ENCODE results near the gene CD2.
A peak's percentile ranks its signal among the peaks of the same experiment; 100 is the strongest.
"Not testable (repeated sequence)": the region's sequence is repeated elsewhere in the genome, so short reads cannot be mapped to it uniquely, and the experiment has no call there.

Gene CD2

GRCh38 chr1:116739371-116740012 is 14.7 kb upstream of the CD2 start:
- H3K27me3 Mint-ChIP-seq: no peaks in the 10 kb centered on the region
- peaks cover 34 to 45% of the 10 kb centered on the region in 2 donors for H3K4me1 Mint-ChIP-seq

GRCh38 chr1:116740296-116740695 is 13.9 kb upstream of the CD2 start:
- H3K4me3 Mint-ChIP-seq: no peak overlapping the region
- DNase-seq: no peak
- no peak for ATAC-seq (replicated peaks)
- peak overlapping the region; percentile 42 for H3K27ac Mint-ChIP-seq
- H3K36me3 Mint-ChIP-seq: peaks cover 15 to 17% of the 10 kb centered on the region in 2 donors
- no peaks in the 10 kb centered on the region for H3K27me3 Mint-ChIP-seq
- peaks cover 18 to 24% of the 10 kb centered on the region in 2 donors for H3K9me3 Mint-ChIP-seq
- H3K4me1 Mint-ChIP-seq: peaks cover 34 to 45% of the 10 kb centered on the region in 2 donors

More at GRCh38 chr1:116739371-116740012, 14.7 kb upstream of the CD2 start:
- Mint-ChIP-seq H3K27ac (peak overlapping the region; percentile 76), H3K4me3 (no peak overlapping the region), H3K9me3 (peaks cover 11 to 18% of the 10 kb centered on the region in 2 donors), H3K36me3 (peaks cover 12% of the 10 kb centered on the region in 2 donors)
- DNase-seq: no peak
- ATAC-seq (replicated peaks): no peak

DNA sequence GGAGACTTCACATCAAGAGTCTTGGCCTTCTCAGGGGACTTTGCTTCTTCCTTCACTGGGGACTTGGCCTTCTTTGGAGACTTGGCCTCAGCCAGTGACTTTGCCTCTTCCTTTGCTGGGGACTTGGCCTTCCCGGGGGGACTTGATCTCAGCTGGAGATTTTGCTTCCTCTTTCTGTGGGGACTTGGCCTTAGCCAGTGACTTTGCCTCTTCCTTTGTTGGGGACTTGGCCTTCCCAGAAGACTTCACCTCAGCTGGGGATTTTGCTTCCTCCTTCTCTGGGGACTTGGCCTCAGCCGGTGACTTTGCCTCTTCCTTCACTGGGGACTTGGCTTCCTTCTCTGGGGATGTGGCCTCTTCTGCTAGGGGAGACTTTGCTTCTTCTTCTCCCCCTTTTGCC is 13.5 kb upstream of the CD2 start:
- Mint-ChIP-seq H3K4me3 (no peak overlapping the region), H3K4me1 (peaks cover 34 to 45% of the 10 kb centered on the region in 2 donors), H3K27me3 (no peaks in the 10 kb centered on the region), H3K27ac (no peak overlapping the region), H3K9me3 (peaks cover 21 to 29% of the 10 kb centered on the region in 2 donors), H3K36me3 (peaks cover 15 to 17% of the 10 kb centered on the region in 2 donors)
- ATAC-seq (replicated peaks) (no peak), DNase-seq (no peak)

GRCh38 chr1:116741836-116742565 is 12.2 kb upstream of the CD2 start:
- H3K9me3 Mint-ChIP-seq: peaks cover 26 to 33% of the 10 kb centered on the region in 2 donors
- peaks cover 34 to 42% of the 10 kb centered on the region in 2 donors for H3K4me1 Mint-ChIP-seq

DNA sequence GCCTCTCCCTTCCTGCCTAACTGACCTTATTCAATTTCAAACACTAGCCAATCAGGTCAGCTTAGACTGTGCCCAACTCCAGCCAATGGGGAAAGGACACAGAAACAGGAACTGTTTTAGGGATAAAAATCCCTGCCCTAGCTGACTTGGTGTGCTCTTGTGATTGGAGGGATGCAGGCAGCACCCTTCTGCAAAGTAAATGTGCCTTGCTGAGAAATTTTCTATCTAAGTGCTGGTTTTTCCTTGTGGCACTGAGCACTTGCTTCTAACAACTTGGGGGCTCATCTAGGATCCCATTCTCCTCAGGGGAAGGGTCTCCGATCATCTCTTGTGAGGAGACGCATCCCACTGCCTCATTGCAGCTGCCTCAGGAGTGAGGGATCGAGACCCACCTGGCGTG is 10.7 kb upstream of the CD2 start:
- DNase-seq: no peak
- Mint-ChIP-seq H3K27ac (no peak overlapping the region), H3K4me1 (peaks cover 19 to 26% of the 10 kb centered on the region in 2 donors), H3K36me3 (peaks cover 19 to 28% of the 10 kb centered on the region in 2 donors), H3K9me3 (peaks cover 35 to 42% of the 10 kb centered on the region in 2 donors), H3K27me3 (no peaks in the 10 kb centered on the region), H3K4me3 (no peak overlapping the region)
- ATAC-seq (replicated peaks): no peak

More at GRCh38 chr1:116741836-116742565, 12.2 kb upstream of the CD2 start:
- Mint-ChIP-seq H3K27me3 (no peaks in the 10 kb centered on the region), H3K36me3 (peaks cover 15 to 21% of the 10 kb centered on the region in 2 donors), H3K4me3 (no peak overlapping the region), H3K27ac (no peak overlapping the region)
- DNase-seq (no peak), ATAC-seq (replicated peaks) (no peak)

- H3K9me3 Mint-ChIP-seq: peaks cover 37 to 41% of the 10 kb centered on the region in 2 donors
- ATAC-seq (replicated peaks) (no peak), DNase-seq (no peak)
- no peak overlapping the region for H3K27ac Mint-ChIP-seq
- H3K27me3 Mint-ChIP-seq: no peaks in the 10 kb centered on the region
- H3K36me3 Mint-ChIP-seq: peaks cover 17 to 27% of the 10 kb centered on the region in 2 donors
- H3K4me1 Mint-ChIP-seq: no peaks in the 10 kb centered on the region
- H3K4me3 Mint-ChIP-seq: no peak overlapping the region
These were observed 6.0 kb upstream of the CD2 start for GRCh38 chr1:116748272-116748671.

DNA sequence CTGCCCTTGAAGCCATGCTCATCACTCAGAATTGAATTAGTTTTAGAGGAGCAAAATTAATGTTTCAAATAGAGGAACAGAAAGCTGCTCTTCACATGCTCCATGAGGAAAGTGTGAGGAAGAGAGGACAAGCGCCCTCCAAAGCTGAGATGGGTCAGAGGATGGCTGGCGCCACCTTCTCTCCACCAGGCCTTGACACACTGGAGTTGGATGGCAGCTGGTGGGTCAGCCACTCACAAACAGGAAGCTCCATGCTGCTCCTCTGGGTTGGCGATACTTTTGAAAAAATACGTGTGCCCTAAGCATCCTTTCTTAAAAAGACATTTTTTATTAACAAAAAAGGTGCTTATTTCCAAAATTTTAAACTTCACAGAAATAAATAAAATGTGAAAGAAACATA is 3.1 kb upstream of the CD2 start:
- Mint-ChIP-seq H3K27me3 (no peaks in the 10 kb centered on the region), H3K9me3 (peaks cover 19 to 20% of the 10 kb centered on the region in 2 donors), H3K4me1 (peaks cover 0 to 5% of the 10 kb centered on the region in 2 donors), H3K27ac (no peak overlapping the region), H3K36me3 (peaks cover 8 to 14% of the 10 kb centered on the region in 2 donors), H3K4me3 (no peak overlapping the region)
- DNase-seq: no peak
- no peak for ATAC-seq (replicated peaks)

- peaks cover 0 to 5% of the 10 kb centered on the region in 2 donors for H3K4me1 Mint-ChIP-seq
- H3K27me3 Mint-ChIP-seq: no peaks in the 10 kb centered on the region
- H3K36me3 Mint-ChIP-seq: peaks cover 8 to 12% of the 10 kb centered on the region in 2 donors
- ATAC-seq (replicated peaks) (no peak), DNase-seq (no peak)
- no peak overlapping the region for H3K27ac Mint-ChIP-seq
- peaks cover 16 to 18% of the 10 kb centered on the region in 2 donors for H3K9me3 Mint-ChIP-seq
- H3K4me3 Mint-ChIP-seq: no peak overlapping the region
These were observed 2.6 kb upstream of the CD2 start for GRCh38 chr1:116751621-116752020.

- ATAC-seq (replicated peaks) (no peak), DNase-seq (no peak)
- no peak overlapping the region for H3K4me3 Mint-ChIP-seq
- peaks cover 0 to 5% of the 10 kb centered on the region in 2 donors for H3K4me1 Mint-ChIP-seq
- no peak overlapping the region for H3K27ac Mint-ChIP-seq
- H3K36me3 Mint-ChIP-seq: peaks cover 4 to 6% of the 10 kb centered on the region in 2 donors
- H3K27me3 Mint-ChIP-seq: no peaks in the 10 kb centered on the region
- H3K9me3 Mint-ChIP-seq: peaks cover 8% of the 10 kb centered on the region in 2 donors
These were observed 918 bp upstream of the CD2 start for GRCh38 chr1:116753312-116753711.

DNA sequence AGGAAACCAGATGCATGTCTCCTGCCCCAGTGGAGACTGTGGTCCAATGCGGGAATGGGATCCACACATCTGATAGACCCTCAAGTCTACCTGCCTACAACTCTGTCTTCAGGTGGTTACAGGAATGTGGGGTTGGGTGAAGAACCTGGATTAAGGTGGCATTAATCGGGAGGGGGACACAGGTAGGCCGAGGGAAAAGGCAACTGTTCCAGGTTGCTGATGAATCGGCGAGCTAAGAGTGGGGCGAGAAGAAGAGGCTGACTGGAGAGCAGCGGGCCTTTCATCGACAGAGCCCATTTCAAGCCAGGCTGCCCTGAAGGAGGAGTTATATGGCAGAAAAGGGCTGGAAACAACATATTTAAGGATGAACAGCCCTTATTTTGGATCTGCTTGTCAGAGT is 836 bp downstream of the CD2 start:
- peaks cover 0 to 5% of the 10 kb centered on the region in 2 donors for H3K4me1 Mint-ChIP-seq
- H3K36me3 Mint-ChIP-seq: peaks cover 0 to 2% of the 10 kb centered on the region in 2 donors
- H3K4me3 Mint-ChIP-seq: no peak overlapping the region
- DNase-seq (no peak), ATAC-seq (replicated peaks) (no peak)
- H3K9me3 Mint-ChIP-seq: peaks cover 0 to 1% of the 10 kb centered on the region in 2 donors
- H3K27me3 Mint-ChIP-seq: no peaks in the 10 kb centered on the region
- no peak overlapping the region for H3K27ac Mint-ChIP-seq

- DNase-seq (no peak), ATAC-seq (replicated peaks) (no peak)
- H3K4me1 Mint-ChIP-seq: peaks cover 0 to 5% of the 10 kb centered on the region in 2 donors
- no peaks in the 10 kb centered on the region for H3K36me3 Mint-ChIP-seq
- H3K27ac Mint-ChIP-seq: no peak overlapping the region
- H3K4me3 Mint-ChIP-seq: no peak overlapping the region
- no peaks in the 10 kb centered on the region for H3K9me3 Mint-ChIP-seq
- H3K27me3 Mint-ChIP-seq: no peaks in the 10 kb centered on the region
These were observed 1.5 kb downstream of the CD2 start for GRCh38 chr1:116755681-116756080.

GRCh38 chr1:116756092-116756491 is 1.9 kb downstream of the CD2 start:
- H3K4me3 Mint-ChIP-seq; ATAC-seq (replicated peaks); DNase-seq; H3K27me3 Mint-ChIP-seq; H3K27ac Mint-ChIP-seq; H3K4me1 Mint-ChIP-seq; H3K9me3 Mint-ChIP-seq; H3K36me3 Mint-ChIP-seq: not testable (repeated sequence)

- not testable (repeated sequence) for H3K9me3 Mint-ChIP-seq; DNase-seq; H3K36me3 Mint-ChIP-seq; H3K27ac Mint-ChIP-seq; ATAC-seq (replicated peaks); H3K27me3 Mint-ChIP-seq; H3K4me1 Mint-ChIP-seq; H3K4me3 Mint-ChIP-seq
These were observed 4.2 kb downstream of the CD2 start for GRCh38 chr1:116758456-116758815.

DNA sequence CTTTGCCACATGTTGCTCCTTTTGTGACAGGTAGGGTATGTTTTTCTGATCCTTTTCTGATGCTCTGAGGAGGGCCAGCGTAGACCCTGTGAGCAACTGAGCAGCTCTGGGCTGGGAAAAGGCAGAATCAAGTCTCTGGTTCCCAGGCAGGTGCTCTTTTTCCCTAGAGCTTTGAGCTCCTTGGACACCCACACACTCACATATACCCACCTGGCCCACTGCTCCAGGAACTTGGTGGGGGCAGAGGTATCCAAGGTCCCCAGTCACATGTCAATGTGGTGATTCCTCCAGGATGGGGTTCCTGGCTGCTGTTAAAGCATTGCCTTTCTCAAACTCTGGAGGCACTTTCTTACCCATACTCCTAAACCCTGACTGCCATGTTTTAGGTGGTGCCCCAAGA is 5.4 kb downstream of the CD2 start:
- Mint-ChIP-seq H3K27ac (no peak overlapping the region), H3K27me3 (no peaks in the 10 kb centered on the region), H3K9me3 (no peaks in the 10 kb centered on the region), H3K4me3 (no peak overlapping the region), H3K36me3 (no peaks in the 10 kb centered on the region), H3K4me1 (no peaks in the 10 kb centered on the region)
- ATAC-seq (replicated peaks) (no peak), DNase-seq (no peak)

DNA sequence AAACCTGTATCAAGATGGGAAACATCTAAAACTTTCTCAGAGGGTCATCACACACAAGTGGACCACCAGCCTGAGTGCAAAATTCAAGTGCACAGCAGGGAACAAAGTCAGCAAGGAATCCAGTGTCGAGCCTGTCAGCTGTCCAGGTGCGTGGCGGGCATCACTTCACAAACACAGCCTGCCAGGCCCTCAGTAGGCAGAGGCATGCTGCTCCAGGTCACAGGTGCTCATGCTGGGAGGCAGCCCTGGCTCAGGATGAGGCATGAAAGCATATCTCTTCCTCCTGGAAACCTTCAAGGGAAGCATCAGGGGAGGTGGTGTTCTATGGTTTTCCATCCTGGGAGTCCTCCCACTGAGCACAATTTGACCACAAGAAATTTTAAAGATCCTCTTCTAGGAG is 6.3 kb downstream of the CD2 start:
- no peaks in the 10 kb centered on the region for H3K36me3 Mint-ChIP-seq
- H3K4me3 Mint-ChIP-seq: no peak overlapping the region
- no peak overlapping the region for H3K27ac Mint-ChIP-seq
- no peak for ATAC-seq (replicated peaks)
- no peaks in the 10 kb centered on the region for H3K9me3 Mint-ChIP-seq
- DNase-seq: no peak
- no peaks in the 10 kb centered on the region for H3K4me1 Mint-ChIP-seq
- peaks cover 0 to 2% of the 10 kb centered on the region in 2 donors for H3K27me3 Mint-ChIP-seq
